ENCODE results near the gene IFIT3.

GRCh38 chr10:89306434-89307268 lies 21.1 kb upstream of the IFIT3 start:
- TF ChIP-seq CTCF (IDR thresholded peaks at IDR 0.05; ENCODE audit: low read depth, low read length) (no peak), MAX (IDR thresholded peaks at IDR 0.05; ENCODE audit: low read depth, low read length) (no peak)
